Neural progenitor cell (in vitro differentiated cells): Measurements from ENCODE around the gene ATXN1. TPM values are rescaled to one million over a fixed set of nuclear protein-coding genes. Genes with fewer than 3 reads are reported as not detected.
"Not testable (repeated sequence)": the region's sequence is repeated elsewhere in the genome, so short reads cannot be mapped to it uniquely, and the experiment has no call there.

Source experiments
- DNase-seq: peaks from one replicate; pipeline ENCODE4 v3.0.0-alpha.2; 2016; ENCODE audit warnings: low spot score
- H2AFZ ChIP-seq: fragments of 200-600 bp; sonication (generic); replicated peaks from 2 replicates; pipeline ENCODE4 v1.6.1; 2016; ENCODE audit warnings: antibody characterized with exemption
- H3F3A ChIP-seq: fragments of 200-600 bp; sonication (generic); 2 replicates; pipeline ENCODE4 v1.6.1; 2016; ENCODE audit warnings: antibody characterized with exemption, low read depth
- H3K27ac ChIP-seq: fragments of 200-600 bp; sonication (generic); 2 replicates; pipeline ENCODE4 v1.5.1; 2016; ENCODE audit warnings: mild to moderate bottlenecking
- H3K27me3 ChIP-seq: fragments of 200-600 bp; sonication (generic); 2 replicates; pipeline ENCODE4 v1.6.1; 2016; ENCODE audit warnings: mild to moderate bottlenecking, moderate library complexity
- H3K36me3 ChIP-seq: fragments of 200-600 bp; sonication (generic); 2 replicates; pipeline ENCODE4 v1.5.1; 2016
- H3K4me1 ChIP-seq: fragments of 200-600 bp; sonication (generic); 2 replicates; pipeline ENCODE4 v1.6.1; 2016; ENCODE audit warnings: mixed run types
- H3K4me2 ChIP-seq: fragments of 200-600 bp; sonication (generic); 2 replicates; pipeline ENCODE4 v1.6.1; 2016
- H3K4me3 ChIP-seq: fragments of 200-600 bp; sonication (generic); 2 replicates; pipeline ENCODE4 v1.5.1; 2016
- H3K79me2 ChIP-seq: fragments of 200-600 bp; sonication (generic); 2 replicates; pipeline ENCODE4 v1.6.1; 2016; ENCODE audit warnings: low read depth
- H3K9ac ChIP-seq: fragments of 200-600 bp; sonication (generic); 2 replicates; pipeline ENCODE4 v1.6.1; 2016
- H3K9me3 ChIP-seq: fragments of 200-600 bp; sonication (generic); 2 replicates; pipeline ENCODE4 v1.5.1; 2016; ENCODE audit warnings: low read depth
- H4K20me1 ChIP-seq: fragments of 200-600 bp; sonication (generic); 2 replicates; pipeline ENCODE4 v1.6.1; 2016; ENCODE audit warnings: low read depth
- H3K27ac Mint-ChIP-seq: 3 replicates; pipeline ENCODE4 v1.8.0; 2021; ENCODE audit warnings: mixed read lengths
- H3K27me3 Mint-ChIP-seq: 2 replicates; pipeline ENCODE4 v1.8.0; 2022; ENCODE audit warnings: low read depth, mild to moderate bottlenecking, inconsistent platforms, moderate library complexity, mixed read lengths; ENCODE audit not compliant: insufficient read depth
- H3K36me3 Mint-ChIP-seq: 3 replicates; pipeline ENCODE4 v1.8.0; 2021; ENCODE audit warnings: mixed read lengths
- H3K4me1 Mint-ChIP-seq: 3 replicates; pipeline ENCODE4 v1.8.0; 2021; ENCODE audit warnings: mixed read lengths
- H3K4me3 Mint-ChIP-seq: 3 replicates; pipeline ENCODE4 v1.8.0; 2021; ENCODE audit warnings: mild to moderate bottlenecking, moderate library complexity, mixed read lengths
- H3K9me3 Mint-ChIP-seq: 3 replicates; pipeline ENCODE4 v1.8.0; 2020; ENCODE audit warnings: mixed read lengths
- EZH2 ChIP-seq: fragments of 200-600 bp; sonication (generic); IDR thresholded peaks from 2 replicates; pipeline ENCODE4 v1.6.1; 2017; ENCODE audit warnings: antibody characterized with exemption, mild to moderate bottlenecking, moderate library complexity
- EZH2phosphoT487 ChIP-seq: fragments of 200-600 bp; sonication (generic); IDR thresholded peaks from 2 replicates; pipeline ENCODE4 v1.6.1; 2017; ENCODE audit warnings: antibody characterized with exemption
- total RNA-seq: library from RNA; depleted of rRNA; stranded (reverse); fragments of >200 nt; gene quantifications from 2 replicates; pipeline ENCODE4 v1.2.3, GENCODE V29; 2015; ENCODE audit warnings: low replicate concordance
- TF ChIP-seq, protein P1 (sequence below): fragments of 200-600 bp; sonication (generic); IDR thresholded peaks from 2 replicates; pipeline ENCODE4 v1.5.1; 2017; ENCODE audit warnings: antibody characterized with exemption, mild to moderate bottlenecking

Gene ATXN1
- total RNA-seq, 1 donor from 2014 or later = 3.6 TPM

DNA sequence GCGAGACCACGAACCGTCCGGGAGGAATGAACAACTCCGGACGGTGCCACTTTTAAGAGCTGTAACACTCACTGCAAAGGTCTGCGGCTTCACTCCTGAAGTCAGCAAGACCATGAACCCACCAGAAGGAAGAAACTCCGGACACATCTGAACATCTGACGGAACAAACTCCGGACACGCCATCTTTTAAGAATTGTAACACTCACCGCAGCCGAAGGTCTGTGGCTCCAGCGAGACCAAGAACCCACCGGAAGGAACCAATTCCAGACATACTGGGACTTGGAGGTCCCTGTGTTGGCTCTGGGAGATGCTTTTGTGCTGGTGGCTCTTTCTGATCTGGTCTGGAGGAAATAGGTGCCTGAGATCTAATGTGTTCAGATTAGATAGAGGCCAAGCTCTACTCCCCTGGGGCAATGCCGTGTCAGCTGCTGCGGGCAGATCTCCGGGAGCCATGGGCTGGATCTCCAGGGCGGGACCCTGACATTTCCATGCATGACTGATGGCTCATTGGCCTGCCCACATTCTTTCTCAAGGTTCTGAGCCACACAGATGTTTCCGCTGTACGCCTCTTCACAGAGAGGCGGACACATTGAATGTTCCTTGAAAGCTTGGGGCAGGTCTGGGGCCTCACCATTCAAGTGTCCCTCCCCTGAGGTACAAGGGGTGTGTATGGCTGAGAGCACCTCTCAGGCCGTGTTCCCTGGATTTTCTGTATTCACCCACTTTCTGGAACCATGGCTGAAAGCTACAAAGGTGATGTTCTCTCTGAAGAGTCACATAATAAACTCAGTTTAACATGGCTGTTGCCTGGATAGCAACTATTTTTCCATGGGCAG lies 493.6 kb downstream of the ATXN1 start:
- Mint-ChIP-seq H3K4me1 (no peaks in the 10 kb centered on the region), H3K4me3 (no peak overlapping the region), H3K9me3 (peaks cover 9% of the 10 kb centered on the region), H3K27ac (no peak overlapping the region), H3K27me3 (peaks cover 10% of the 10 kb centered on the region), H3K36me3 (no peaks in the 10 kb centered on the region)
- H3K79me2 ChIP-seq = no peaks in the 10 kb centered on the region
- H3K4me3 ChIP-seq = no peak overlapping the region
- no peak overlapping the region for H3K4me2 ChIP-seq
- H3K36me3 ChIP-seq = no peaks in the 10 kb centered on the region
- H3F3A ChIP-seq = no peaks in the 10 kb centered on the region
- no peak overlapping the region for H3K27ac ChIP-seq
- H2AFZ ChIP-seq = no peak overlapping the region
- no peaks in the 10 kb centered on the region for H4K20me1 ChIP-seq
- no peaks in the 10 kb centered on the region for H3K4me1 ChIP-seq
- no peaks in the 10 kb centered on the region for H3K27me3 ChIP-seq
- no peaks in the 10 kb centered on the region for H3K9me3 ChIP-seq
- no peak for DNase-seq
- no peak overlapping the region for H3K9ac ChIP-seq
- TF ChIP-seq EZH2phosphoT487 = no peak
- TF ChIP-seq, protein P1, sequence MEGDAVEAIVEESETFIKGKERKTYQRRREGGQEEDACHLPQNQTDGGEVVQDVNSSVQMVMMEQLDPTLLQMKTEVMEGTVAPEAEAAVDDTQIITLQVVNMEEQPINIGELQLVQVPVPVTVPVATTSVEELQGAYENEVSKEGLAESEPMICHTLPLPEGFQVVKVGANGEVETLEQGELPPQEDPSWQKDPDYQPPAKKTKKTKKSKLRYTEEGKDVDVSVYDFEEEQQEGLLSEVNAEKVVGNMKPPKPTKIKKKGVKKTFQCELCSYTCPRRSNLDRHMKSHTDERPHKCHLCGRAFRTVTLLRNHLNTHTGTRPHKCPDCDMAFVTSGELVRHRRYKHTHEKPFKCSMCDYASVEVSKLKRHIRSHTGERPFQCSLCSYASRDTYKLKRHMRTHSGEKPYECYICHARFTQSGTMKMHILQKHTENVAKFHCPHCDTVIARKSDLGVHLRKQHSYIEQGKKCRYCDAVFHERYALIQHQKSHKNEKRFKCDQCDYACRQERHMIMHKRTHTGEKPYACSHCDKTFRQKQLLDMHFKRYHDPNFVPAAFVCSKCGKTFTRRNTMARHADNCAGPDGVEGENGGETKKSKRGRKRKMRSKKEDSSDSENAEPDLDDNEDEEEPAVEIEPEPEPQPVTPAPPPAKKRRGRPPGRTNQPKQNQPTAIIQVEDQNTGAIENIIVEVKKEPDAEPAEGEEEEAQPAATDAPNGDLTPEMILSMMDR = no peak
- TF ChIP-seq EZH2 = no peak

DNA sequence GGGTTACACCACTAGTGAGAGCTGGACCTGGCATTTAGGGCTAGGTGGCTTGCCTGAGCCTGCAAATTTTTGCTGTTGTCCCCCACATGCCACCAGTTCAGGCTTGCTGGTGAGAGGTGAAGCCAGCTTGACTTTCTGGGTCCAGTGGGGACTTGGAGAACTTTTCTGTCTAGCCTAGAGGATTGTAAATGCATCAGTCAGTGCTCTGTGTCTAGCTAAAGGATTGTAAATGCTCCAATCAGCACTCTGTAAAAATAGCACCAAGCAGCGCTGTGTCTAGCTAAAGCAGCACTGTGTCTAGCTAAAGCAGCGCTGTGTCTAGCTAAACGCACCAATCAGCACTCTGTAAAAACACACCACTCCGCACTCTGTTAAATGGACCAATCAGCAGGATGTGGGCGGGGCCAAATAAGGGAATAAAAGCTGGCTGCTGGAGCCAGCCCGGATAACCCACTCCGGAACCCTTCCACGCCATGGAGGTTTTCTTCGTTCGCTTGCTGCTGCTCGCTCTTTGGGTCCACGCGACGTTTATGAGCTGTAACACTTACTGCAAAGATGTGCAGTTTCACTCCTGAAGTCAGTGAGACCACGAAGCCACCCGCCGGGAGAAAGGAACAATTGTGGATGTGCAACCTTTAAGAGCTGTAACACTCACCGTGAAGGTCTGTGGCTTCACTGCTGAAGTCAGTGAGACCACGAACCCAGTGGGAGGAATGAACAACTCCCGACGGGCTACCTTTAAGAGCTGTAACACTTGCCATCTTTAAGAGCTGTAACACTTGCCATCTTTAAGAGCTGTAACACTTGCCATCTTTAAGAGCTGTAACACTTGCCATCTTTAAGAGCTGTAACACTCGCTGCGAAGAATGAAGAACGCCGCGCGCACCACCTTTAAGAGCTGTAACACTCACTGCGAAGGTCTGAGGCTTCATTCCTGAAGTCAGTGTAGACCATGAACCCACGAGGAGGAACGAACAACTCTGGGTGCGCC lies 495.6 kb downstream of the ATXN1 start:
- no peak for TF ChIP-seq EZH2
- TF ChIP-seq, protein P1 = no peak
- no peak for TF ChIP-seq EZH2phosphoT487
- H4K20me1 ChIP-seq = no peaks in the 10 kb centered on the region
- H3K27me3 ChIP-seq = peaks cover 4% of the 10 kb centered on the region
- Mint-ChIP-seq H3K4me1 (no peaks in the 10 kb centered on the region), H3K4me3 (no peak overlapping the region), H3K9me3 (peaks cover 9% of the 10 kb centered on the region), H3K36me3 (no peaks in the 10 kb centered on the region), H3K27ac (no peak overlapping the region), H3K27me3 (peaks cover 10% of the 10 kb centered on the region)
- no peak overlapping the region for H3K9ac ChIP-seq
- no peaks in the 10 kb centered on the region for H3F3A ChIP-seq
- H2AFZ ChIP-seq = no peak overlapping the region
- no peaks in the 10 kb centered on the region for H3K9me3 ChIP-seq
- H3K36me3 ChIP-seq = no peaks in the 10 kb centered on the region
- no peak overlapping the region for H3K27ac ChIP-seq
- DNase-seq = no peak
- H3K4me2 ChIP-seq = no peak overlapping the region
- H3K79me2 ChIP-seq = no peaks in the 10 kb centered on the region
- no peak overlapping the region for H3K4me3 ChIP-seq
- no peaks in the 10 kb centered on the region for H3K4me1 ChIP-seq

DNA sequence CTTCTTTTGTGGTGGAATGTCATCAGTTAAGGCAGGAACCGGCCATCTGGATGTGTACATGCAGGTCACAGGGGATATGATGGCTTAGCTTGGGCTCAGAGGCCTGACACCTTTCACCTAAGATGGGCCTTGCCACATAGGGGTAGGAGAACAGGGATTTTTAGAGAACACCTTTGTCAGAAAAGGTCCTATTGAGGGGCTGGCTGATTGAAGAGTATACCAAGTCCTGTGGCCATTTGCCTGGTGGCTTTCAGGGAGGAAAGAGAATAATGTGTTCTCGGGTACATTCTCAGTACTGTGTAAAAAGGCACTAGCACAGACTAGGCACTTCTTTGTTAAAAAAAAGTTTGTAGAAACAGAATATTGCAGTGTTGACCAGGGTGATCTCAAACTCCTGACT lies 496.5 kb downstream of the ATXN1 start:
- Mint-ChIP-seq H3K4me1 (no peaks in the 10 kb centered on the region), H3K36me3 (no peaks in the 10 kb centered on the region), H3K9me3 (peaks cover 9% of the 10 kb centered on the region), H3K4me3 (no peak overlapping the region), H3K27me3 (peaks cover 4% of the 10 kb centered on the region), H3K27ac (no peak overlapping the region)
- peaks cover 4% of the 10 kb centered on the region for H3K27me3 ChIP-seq
- no peaks in the 10 kb centered on the region for H3K4me1 ChIP-seq
- TF ChIP-seq, protein P1 = no peak
- no peak for TF ChIP-seq EZH2
- no peak for TF ChIP-seq EZH2phosphoT487
- H3F3A ChIP-seq = no peaks in the 10 kb centered on the region
- no peaks in the 10 kb centered on the region for H4K20me1 ChIP-seq
- H3K4me3 ChIP-seq = no peak overlapping the region
- no peak overlapping the region for H3K9ac ChIP-seq
- H3K9me3 ChIP-seq = no peaks in the 10 kb centered on the region
- H3K79me2 ChIP-seq = no peaks in the 10 kb centered on the region
- DNase-seq = no peak
- no peaks in the 10 kb centered on the region for H3K36me3 ChIP-seq
- no peak overlapping the region for H3K4me2 ChIP-seq
- no peak overlapping the region for H2AFZ ChIP-seq
- no peak overlapping the region for H3K27ac ChIP-seq

DNA sequence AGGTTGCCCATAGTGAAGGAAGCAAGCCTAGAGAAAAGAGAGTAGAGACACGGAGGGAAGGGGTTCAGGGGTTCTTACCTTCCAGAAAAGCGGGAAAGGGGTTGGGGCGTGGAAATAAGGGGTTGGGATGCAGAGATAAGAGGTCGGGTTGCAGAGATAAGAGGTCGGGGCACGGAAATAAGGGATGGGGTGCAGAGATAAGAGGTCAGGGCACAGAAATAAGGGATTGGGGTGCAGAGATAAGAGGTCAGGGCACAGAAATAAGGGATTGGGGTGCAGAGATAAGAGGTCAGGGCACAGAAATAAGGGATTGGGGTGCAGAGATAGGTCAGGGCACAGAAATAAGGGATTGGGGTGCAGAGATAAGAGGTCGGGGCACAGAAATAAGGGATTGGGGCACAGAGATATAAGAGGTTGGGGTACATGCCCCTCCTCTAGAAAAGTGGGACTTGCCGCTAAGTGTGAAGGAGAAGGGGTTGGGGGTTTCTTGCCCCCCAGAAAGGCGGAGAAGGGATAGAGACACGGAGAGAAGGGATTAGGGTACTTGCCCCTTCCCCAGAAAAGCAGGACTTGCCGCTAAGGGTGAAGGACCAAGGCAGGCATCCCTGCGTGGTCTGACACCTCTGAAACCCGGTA lies 497.7 kb downstream of the ATXN1 start:
- H3K27ac Mint-ChIP-seq, H3K79me2 ChIP-seq: not testable (repeated sequence)
- peaks cover 10% of the 10 kb centered on the region for H3K4me1 Mint-ChIP-seq

DNA sequence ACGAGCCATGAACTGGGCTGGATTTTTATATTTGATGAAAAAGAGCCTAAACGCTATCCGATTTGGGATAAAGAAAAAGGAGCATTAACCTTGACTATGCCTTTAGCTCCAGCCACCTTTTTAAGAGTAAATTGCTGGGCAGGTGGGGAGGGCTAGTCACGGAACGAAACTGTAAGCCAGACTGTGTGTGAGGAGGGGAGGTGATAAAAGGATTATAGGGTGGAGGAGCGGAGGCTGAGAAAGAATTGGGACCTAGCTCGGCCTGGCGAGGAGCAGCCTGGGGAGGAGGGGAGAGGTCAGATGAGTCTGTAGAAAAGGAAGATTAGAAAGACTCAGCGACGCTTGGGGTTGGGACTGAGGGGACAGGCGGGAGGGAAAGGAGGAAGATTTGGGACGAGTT lies 498.5 kb downstream of the ATXN1 start:
- not testable (repeated sequence) for H3K4me3 Mint-ChIP-seq, H3K9me3 ChIP-seq, H3K27ac Mint-ChIP-seq

More for the DNA sequence above, 497.7 kb downstream of the ATXN1 start:
- H3K27me3 Mint-ChIP-seq, H4K20me1 ChIP-seq, H2AFZ ChIP-seq, H3F3A ChIP-seq, H3K4me2 ChIP-seq, H3K27ac ChIP-seq, H3K36me3 ChIP-seq, H3K4me3 ChIP-seq, H3K9me3 Mint-ChIP-seq, H3K36me3 Mint-ChIP-seq, H3K4me3 Mint-ChIP-seq, H3K9ac ChIP-seq, DNase-seq, H3K9me3 ChIP-seq, H3K4me1 ChIP-seq, H3K27me3 ChIP-seq: not testable (repeated sequence)

More for the DNA sequence above, 498.5 kb downstream of the ATXN1 start:
- not testable (repeated sequence) for H3K27me3 Mint-ChIP-seq, H3K4me3 ChIP-seq, H3K79me2 ChIP-seq, H3K9ac ChIP-seq, H4K20me1 ChIP-seq, H3K36me3 ChIP-seq, H3K27me3 ChIP-seq, DNase-seq, H3K4me2 ChIP-seq, H3K36me3 Mint-ChIP-seq, H3K27ac ChIP-seq, H3F3A ChIP-seq, H3K9me3 Mint-ChIP-seq, H2AFZ ChIP-seq
- peaks cover 18% of the 10 kb centered on the region for H3K4me1 Mint-ChIP-seq
- peaks cover 12% of the 10 kb centered on the region for H3K4me1 ChIP-seq
